ENCODE measurements around the gene TASP1.

TASP1 gene

DNA sequence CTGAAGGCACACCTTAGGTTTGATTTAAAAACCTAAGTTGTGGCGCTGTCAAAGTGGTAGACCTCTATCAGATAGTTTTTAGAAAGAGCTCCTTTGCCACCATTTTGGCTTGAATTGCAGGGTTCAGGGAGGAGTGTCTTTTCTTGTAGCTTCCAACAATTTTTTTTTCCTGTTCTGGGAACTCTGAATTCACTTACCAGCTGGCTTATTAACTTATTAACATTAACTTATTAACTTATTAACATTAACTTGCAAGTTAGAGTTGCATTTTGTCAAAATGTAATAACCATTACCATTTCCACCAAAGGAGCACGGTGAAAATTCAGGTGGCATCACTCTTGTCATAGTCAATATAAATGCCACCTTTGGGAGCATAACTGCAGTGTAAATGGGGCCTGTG is 235.7 kb downstream of the TASP1 start:
- TF ChIP-seq CTCF (IDR thresholded peaks at IDR 0.05), result no peak

GRCh38 chr20:13402171-13402760 is 236.5 kb downstream of the TASP1 start:
- TF ChIP-seq CTCF (IDR thresholded peaks at IDR 0.05), result no peak

DNA sequence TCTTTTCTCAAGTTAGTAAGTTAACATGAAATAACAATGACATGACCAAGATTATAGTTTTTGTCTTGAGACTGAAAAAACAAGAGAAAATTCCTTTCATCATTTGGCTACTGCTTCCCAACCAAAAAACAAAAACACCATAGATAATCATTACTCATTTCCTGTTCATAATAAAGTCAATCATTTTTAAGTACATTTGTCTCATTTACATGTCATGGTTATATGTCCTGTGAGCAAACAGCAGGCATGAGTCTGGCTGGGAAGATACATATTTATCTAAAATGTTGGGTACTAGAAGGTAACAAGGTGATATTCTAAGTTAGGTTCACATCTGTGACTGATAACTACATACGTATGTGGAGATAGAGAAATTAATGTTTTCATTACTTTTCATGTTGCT is 237.1 kb downstream of the TASP1 start:
- TF ChIP-seq CTCF (IDR thresholded peaks at IDR 0.05), result no peak

- no peak for TF ChIP-seq CTCF (IDR thresholded peaks at IDR 0.05)
Measured at GRCh38 chr20:13400453-13400852, 238.3 kb downstream of the TASP1 start.

GRCh38 chr20:13397300-13397724 is 241.4 kb downstream of the TASP1 start:
- TF ChIP-seq CTCF (IDR thresholded peaks at IDR 0.05), result no peak

GRCh38 chr20:13396826-13397225 is 241.9 kb downstream of the TASP1 start:
- no peak for TF ChIP-seq CTCF (IDR thresholded peaks at IDR 0.05)

GRCh38 chr20:13396022-13396421 is 242.7 kb downstream of the TASP1 start:
- no peak for TF ChIP-seq CTCF (IDR thresholded peaks at IDR 0.05)

DNA sequence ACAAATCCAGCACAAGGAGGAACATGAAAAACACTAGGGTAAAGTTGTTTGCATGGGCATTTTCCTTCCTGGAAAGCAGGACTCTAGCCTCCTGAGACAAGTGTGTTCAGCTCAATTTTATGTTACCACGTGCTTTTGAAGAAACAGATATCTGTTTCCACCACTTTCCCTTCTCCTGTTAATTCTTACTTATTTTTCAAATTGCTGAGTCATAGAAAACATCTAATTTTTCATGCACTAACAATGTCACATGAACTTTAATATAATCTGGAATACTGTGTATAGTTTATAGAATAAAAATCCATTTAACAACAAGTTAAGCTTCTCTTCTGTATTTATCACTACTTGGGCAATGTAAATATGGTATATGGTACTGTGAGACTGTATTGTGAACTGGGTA is 243.5 kb downstream of the TASP1 start:
- TF ChIP-seq CTCF (IDR thresholded peaks at IDR 0.05), result no peak
